Neural progenitor cell (in vitro differentiated cells): Measurements from ENCODE around the gene NRG2.

Experiments used
- EZH2phosphoT487 ChIP-seq: fragments of 200-600 bp; sonication (generic); IDR thresholded peaks from 2 replicates; pipeline ENCODE4 v1.6.1; 2017; ENCODE audit warnings: antibody characterized with exemption
- TF ChIP-seq, protein P1 (sequence below): fragments of 200-600 bp; sonication (generic); IDR thresholded peaks from 2 replicates; pipeline ENCODE4 v1.5.1; 2017; ENCODE audit warnings: antibody characterized with exemption, mild to moderate bottlenecking

DNA sequence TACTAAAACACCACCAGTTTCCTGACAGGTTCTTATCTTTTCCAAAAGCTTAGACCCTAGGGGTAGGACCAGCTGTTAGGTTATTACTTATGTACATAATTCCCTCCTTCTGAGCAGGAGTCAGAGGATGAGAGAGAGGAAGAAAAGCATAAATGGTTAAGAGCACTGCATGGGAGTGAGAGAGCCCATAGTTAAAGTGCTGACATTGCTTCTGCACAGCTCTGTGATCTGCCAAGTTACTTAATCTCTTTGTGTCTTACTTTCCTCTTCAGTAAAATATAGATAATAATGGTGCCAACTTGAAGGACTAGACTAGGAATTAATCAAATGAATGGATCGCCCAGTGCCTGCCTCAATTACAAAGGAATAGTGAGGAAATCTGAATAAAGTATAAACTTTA is 66.4 kb downstream of the NRG2 start:
- TF ChIP-seq, protein P1, sequence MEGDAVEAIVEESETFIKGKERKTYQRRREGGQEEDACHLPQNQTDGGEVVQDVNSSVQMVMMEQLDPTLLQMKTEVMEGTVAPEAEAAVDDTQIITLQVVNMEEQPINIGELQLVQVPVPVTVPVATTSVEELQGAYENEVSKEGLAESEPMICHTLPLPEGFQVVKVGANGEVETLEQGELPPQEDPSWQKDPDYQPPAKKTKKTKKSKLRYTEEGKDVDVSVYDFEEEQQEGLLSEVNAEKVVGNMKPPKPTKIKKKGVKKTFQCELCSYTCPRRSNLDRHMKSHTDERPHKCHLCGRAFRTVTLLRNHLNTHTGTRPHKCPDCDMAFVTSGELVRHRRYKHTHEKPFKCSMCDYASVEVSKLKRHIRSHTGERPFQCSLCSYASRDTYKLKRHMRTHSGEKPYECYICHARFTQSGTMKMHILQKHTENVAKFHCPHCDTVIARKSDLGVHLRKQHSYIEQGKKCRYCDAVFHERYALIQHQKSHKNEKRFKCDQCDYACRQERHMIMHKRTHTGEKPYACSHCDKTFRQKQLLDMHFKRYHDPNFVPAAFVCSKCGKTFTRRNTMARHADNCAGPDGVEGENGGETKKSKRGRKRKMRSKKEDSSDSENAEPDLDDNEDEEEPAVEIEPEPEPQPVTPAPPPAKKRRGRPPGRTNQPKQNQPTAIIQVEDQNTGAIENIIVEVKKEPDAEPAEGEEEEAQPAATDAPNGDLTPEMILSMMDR, result no peak
- TF ChIP-seq EZH2phosphoT487, result no peak
